HG03103 (cell line): Measurements from ENCODE around the gene IL4I1.

ENCODE experiments used
- ATAC-seq: cut with Tn5 transposase; IDR thresholded peaks from one replicate; pipeline ENCODE4 v1.9.1; 2021; ENCODE audit warnings: low read depth; ENCODE audit not compliant: unreplicated experiment

Gene IL4I1

DNA sequence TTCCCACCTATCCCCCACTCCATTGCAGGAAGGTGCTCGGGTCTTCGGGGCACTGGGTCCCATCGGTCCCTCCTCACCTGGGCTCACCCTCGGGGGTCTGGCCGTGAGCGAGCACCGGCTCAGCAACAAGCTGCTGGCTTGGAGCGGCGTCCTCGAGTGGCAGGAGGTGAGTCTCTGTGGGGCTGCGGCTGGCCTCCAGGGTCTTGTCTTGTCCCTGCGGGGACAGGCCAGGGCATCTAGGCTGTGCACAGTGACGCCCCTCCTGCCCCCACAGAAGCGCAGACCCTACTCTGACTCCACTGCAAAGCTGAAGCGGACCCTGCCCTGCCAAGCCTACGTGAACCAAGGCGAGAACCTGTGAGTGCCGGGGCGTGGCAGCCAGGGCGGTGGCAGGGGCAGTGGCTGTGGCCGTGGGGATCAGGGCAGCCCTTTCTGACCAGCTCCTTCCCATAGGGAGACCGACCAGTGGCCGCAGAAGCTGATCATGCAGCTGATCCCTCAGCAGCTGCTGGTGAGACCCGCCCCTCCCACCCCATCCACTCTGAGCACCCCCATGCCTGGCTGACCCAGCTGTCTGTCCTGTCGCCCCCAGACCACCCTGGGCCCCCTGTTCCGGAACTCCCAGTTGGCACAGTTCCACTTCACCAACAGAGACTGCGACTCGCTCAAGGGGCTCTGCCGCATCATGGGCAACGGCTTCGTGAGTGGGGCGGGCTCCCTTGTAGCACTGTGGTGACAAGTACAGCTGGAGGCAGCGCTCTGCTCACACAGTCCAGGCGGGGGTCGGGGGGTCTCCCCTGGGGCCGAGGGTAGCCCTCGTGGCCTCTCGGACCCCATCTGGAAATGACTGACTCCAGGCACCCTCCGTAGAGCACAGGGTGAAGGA lies 42.1 kb downstream of the IL4I1 start:
- no peak for ATAC-seq

DNA sequence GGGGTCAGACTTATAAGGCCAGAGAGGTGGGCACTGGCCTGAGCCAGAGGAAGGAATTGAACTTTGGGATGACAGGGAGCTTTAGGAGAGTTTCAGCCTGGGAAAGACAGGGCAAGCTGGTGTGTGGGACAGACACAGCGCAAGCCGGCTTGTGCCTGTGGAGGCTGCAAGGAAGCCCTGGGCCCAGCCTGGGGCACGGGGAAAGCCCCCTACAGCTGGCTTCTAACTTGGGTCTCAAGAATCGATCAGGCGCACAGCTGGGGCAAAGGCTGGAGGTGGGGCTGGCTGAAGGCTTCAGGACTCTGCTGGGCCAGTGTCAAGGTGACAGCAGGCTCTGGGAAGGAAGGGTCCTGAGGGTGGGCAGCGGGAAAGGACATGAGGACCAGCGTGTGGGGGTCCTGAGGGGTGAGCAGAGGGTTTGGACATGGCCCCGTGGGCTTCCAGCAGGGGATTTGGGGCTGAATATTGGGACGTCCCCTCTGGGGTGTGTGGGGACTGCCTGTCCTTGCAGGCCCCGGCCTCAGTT lies 42.8 kb downstream of the IL4I1 start:
- no peak for ATAC-seq

DNA sequence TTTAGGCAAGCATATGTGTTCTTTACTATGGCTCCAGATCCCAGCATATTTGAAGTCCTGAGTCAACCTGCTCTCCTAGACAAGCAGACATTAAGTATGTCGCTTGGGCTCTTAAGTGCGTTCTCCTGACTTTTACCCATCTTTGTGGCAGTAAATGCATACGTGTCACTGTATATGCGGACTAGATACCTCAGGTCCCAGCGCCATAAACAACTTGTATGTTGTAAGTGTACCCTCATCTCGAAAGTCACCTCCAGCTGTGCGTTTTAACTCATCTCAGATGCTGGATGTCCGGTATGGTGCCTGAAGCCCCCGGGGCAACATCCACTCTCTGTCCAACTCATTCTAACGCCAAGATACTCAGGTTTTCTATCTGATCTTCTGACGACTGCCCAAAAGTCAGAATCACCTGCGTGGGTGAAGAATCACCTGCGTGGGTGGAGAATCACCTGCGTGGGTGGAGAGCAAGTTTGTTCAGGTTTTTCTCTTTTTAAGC lies 44.0 kb downstream of the IL4I1 start:
- ATAC-seq: no peak

DNA sequence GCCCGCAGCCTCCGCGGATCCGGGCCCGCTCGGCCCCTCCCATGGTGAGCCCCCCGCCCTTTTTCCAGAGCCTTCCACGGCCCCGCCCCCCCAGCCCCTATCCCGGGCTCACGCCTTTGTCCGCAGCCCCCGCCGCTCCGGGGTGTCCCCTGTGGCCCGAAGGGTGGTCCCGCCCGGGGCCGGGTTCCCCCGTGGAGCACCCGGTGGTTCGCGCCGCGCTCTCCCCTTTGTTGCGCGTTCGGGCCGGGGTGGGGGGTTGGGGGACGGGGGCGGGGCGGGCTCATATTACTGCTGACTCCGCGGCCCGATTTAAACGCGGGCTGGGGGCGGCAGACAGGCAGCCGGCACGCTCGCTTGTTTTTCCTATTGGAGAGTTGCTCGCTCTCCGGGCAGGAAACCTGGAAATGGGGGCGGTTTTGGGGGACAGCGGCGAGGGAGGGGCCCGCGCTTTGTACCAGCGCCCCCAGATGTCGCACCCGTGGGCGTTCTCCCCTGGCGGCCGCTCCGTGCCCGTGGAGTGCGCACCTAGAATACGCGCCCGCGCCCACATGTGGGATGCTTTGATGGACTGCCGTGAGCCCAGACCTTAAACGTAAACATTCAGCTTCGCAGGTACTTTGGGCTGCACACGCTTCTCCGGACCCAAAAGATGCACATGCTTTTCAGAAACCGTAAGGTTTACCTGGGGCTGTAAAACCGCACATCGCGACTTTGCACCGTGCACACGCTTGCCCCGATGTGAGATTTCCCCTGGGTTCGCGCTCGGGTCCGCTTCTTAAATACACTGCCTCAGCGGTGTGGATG lies 45.0 kb downstream of the IL4I1 start:
- no peak for ATAC-seq

DNA sequence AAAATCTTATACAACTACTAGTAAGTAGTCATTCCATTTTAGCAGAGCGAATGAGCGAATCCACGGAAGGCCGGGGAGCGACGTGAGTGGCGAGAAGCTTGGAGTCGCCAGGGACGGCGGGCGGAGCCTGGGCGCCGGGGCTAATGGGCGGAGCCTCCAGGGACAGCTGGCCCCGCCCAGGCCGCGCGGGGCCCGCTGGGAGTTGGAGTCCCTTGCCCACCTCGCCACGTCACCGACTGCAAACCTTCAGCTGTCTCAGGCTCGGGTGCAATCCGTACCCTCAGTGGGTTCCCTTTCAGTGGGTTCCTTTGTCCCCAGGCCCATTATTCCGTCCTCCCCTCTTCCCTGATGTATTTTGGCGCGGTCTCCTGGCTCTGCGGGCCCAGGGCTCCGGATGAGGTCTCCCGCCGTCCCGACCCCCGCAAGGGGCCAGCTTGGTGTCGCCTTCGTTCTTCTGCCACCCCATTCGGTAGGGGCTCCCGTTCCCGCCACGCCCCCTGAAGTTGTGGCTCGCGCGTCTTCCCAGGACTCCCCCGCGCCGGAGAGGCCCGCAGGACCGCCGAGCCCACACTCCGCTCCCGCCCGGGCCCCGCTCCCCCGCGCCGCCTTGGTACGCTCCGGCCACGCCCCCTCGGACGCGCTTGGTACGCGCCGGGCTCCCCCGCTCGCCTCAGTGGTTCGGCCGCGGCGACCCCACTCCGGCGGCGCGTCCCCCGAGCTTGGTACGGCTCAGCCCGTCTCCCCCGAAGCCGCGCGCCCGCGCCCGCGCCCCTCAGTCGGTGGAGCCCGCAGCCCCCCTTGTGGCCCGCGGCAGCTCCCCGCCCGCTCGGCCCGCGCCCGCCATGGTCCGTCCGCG lies 46.0 kb downstream of the IL4I1 start, which contains the start of gene PTOV1:
PTOV1 (plus strand) TSS at position 673 of the 856 bp plus-strand sequence.
- peak; percentile 54 for ATAC-seq

DNA sequence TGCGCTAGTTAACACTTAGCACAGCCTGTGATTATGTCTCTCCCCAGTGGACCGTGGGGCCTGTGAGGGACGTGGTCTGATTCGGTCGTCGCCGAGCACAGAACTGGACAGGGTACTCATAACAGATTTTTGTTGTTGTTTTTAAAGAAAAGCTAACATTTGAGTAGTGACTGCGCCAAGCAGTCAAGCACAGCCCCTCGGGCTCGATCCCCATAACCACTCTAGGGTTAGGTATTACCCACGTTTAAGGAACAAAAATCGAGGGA lies 46.5 kb downstream of the IL4I1 start:
- ATAC-seq: no peak

DNA sequence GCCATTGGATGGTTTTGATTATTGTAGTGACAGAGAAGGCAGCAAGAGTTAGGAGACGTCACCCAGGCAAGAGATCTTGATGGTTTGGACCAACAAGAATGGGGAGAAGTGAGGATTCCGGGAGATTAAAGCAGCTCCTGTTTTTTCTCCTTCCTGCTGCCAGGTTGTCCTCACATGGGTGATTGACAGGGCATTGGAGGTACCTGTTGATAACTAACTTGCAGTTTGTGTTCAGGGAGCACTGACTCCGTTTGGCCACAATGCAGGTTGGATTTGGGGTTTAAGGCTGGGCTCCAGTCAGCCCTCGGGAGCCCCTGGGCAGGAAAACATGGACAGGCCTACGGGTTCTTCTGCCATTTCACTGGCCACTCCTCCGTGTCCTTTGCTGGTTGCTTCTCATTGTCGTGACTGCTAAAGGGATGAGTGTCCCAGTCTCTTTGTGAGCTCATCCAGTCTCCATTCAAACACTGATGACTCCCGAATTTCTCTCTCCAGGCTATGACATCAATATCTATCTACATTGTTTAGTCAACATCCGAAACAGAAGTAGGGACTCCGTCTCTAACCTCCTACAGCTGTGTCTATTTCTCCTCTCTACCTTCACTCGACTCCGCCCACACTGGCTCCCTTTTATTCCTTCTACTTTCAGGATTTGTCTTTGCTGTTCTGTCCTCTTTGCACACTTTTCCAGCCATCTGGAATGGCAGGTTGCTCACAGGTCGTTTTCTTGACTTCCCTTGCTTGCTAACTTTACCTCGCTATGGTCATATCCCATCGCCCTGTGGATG lies 47.1 kb downstream of the IL4I1 start:
- no peak for ATAC-seq

DNA sequence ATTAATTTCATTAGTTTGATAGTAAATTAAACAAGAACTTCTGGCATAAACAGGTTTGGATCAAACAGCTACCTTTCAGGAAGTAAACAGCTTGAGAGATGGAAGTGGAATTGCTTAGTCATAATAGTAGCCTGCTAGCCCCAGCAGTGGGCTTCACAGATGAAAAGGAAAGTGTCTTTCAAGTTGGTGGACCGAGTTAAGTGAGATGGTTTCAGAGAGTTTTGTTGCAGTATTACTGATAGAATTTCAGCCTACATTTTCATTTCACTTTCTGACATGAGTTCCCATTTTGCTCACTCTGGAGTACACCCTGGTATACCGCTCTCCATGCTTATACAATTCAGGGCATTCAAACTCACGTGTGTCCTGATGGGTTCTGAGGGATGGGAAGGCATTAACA lies 47.7 kb downstream of the IL4I1 start:
- ATAC-seq: no peak

DNA sequence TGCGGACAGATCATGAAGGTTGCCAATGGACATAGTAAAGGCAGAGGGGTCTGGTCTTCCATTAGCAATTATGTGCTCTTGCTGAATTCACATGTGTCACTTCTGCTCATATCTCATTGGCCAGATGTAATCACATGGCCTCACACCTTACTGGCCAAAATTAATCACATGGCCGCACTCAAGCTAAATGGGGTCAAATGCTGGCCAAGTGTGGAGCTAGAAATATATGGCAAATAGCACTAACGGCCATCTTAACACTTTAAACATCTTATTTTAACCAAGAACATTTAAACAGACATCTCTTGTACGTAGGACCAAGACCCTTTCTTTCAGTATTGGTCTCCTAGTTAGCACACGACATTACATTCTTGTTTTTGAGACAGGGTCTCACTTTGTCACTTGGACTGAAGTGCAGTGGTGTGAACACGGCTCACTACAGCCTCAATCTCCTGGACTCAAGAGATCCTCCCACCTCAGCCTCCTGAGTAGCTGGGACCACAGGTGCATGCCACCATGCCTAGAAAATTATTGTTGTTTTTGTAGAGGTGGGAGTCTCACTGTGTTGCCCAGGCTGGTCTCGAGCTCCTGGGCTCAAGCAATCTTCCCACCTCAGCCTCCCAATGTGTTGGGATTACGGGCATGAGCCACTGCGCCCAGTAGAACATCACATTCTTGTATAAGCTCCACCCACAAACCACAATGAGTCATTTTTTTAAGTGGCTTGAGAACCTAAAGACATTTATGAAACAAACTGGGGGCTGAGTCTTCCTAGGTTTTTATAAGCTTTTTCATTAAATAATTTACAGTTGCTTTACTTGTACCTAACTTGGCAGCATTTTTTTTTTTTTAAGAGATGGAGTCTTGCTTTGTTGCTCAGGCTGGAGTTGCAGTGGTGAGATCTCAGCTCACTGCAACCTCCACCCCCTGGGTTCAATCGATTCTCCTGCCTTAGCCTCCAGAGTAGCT lies 48.7 kb downstream of the IL4I1 start:
- ATAC-seq: no peak

DNA sequence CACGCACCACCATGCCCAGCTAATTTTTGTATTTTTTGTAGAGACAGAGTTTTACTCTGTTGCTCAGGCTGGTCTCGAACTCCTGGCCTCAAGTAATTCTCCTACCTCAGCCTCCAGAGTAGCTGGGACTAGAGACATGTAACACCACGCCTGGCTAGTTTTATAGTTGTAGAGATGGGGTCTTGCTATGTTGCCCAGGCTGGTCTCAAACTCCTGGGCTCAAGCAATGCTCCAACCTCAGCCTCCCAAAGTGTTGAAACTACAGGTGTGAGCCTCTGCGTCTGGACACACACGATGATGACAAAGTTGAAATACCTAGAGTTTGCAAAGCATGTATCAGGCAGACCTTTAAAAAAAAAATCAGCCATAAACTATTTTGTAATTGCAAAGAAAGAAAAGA lies 50.3 kb downstream of the IL4I1 start:
- ATAC-seq: no peak

DNA sequence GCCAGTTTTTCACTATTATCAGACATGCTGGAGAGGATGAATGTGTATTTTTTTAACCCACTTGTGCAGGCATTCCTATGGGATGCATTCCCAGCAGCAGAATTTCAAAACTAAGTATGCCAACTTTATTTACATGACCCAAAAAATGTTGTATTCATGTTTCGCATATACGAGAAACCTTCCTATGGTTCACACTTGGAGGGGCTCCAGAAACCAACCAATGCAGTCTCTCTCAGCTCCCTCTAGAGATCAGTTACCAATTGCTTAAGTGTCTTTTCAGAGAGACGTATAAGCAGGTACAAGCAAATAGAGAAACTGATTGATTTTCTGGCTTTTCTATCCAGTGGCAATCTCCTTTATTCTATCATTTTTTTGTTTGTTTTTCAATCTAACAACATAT lies 51.3 kb downstream of the IL4I1 start:
- ATAC-seq: no peak

DNA sequence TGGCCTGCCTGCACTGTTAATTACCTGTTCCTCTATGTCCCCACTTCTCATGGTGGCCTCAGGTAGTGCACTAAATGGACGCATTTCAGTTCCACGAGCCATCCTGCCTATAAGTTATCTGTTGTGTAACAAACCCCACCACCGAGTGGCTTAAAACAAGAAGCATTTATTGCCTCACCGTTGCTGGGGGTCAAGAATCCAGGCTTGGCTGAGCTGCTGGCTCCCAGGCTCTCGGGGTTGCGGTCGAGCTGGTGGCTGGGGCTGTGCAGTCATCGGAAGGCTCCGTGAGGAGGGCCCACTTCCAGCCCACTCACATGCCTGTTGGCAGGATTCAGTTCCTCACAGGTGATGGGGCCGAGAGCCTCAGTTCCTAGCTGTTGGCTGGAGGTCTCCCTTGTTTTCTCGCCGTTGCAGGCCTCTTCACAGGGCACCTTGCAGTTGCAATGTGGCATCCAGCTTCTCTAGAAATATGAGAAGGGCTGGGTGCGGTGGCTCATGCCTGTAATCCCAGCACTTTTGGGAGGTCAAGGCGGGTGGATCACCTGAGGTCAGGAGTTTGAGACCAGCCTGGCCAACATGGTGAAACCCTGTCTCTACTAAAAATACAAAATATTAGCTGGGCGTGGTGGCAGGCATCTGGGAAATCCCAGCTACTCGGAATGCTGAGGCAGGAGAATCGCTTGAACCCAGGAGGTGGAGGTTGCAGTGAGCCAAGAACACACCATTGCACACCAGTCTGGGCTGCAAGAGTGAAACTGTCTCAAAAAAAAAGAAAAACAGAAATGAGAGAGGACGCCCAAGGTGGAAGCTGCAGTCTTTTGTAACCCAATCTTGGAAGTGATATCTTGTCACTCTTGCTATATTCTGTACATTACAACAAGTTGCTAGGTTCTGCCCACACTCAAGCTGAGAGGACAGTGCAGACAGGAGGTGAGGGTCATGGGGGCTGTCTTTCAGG lies 52.3 kb downstream of the IL4I1 start:
- ATAC-seq: no peak

DNA sequence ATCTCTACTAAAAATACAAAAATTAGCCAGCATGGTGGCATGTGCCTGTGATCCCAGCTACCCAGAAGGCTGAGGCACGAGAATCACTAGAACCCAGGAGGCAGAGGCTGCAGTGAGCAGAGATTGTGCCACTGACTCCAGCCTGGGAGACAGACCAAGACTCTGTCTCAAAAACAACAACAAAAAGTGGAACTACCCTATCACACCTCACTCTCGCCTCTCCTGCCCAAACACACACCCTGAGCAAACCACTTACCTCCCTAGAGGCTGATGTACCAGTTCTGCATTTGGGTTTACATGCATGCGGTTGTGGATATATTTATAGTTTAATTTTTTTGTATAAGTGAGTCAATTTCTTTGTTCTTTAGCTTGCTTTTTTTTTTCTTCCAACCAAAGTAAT lies 53.4 kb downstream of the IL4I1 start:
- no peak for ATAC-seq

DNA sequence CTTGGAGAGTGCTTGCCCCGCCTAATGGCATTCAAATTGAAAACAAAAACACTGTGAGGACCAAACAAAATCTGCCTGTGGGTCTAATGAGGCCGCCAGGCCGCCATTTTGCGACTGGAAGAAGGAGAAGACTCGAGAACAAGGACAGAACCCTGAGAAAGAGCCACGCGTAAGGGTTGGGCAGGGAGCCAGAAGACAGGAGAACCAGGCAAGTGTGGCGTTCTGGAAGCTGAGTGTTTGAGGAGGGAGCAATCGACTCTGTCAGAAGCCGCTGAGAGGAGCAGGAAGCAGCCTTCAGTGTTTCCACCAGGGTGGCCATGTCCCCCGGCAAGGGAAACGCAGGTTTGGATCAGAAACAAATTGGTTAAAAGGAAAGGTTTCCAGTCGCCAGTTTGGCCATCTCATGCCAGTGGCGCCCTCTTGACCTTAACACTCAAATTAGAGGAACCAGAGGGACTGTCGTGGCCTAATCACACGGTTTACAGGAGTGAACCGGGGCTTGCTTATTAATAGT lies 55.9 kb downstream of the IL4I1 start:
- ATAC-seq: no peak

DNA sequence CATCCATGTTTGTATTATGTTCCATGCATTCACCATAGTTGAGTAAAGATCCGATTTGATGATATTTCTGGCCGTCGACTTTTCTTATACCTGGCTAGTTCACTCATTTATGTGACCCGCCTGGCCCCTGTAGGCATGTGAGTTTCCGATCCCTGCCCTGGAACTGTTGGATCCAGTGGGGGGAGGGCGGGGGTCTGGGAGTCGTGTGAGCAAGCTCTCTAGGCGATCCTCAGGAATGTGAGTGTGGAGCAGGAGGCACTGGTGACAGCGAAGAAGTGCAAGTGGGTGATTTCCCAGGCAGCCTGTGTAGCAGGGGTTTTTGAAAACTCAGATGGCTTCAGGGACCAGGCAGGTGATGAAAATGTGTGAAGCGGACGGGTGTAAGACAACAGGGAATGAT lies 56.4 kb downstream of the IL4I1 start:
- no peak for ATAC-seq

DNA sequence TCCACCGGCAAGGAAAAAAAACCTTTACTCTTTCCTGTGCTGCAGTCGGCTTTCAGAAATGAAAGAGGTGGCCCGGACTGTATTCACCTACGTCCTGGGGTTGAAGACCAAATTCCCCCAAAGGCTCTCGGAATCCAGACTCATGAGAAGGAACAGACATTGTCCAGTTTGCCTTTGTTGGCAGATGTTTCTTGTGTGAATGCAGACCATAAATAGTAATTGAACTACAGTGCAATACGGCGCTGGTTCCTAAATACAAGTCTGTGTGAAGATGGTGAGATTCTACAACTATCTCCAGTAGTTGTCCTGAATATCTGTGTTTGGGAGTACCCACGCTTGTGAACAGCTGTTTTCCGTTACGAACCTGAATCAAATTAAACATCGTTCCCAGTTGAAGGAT lies 57.0 kb downstream of the IL4I1 start:
- no peak for ATAC-seq
